HCT116 (cell line): ENCODE measurements around the gene INAFM1. TPM values are rescaled to one million over a fixed set of nuclear protein-coding genes. Genes with fewer than 3 reads are reported as not detected.

Source experiments
- ATAC-seq: fragments of 200-7000 bp; cut with Tn5 transposase; 2 replicates; pipeline ENCODE4 v1.9.1; 2020; ENCODE audit warnings: mild to moderate bottlenecking, moderate library complexity
- BruUV-seq: library from RNA; stranded (reverse); fragments of 400-500 nt; replicated peaks from 2 replicates; lab custom pipeline; 2021; lab: Mats Ljungman, UMichigan
- CTCF ChIA-PET: fragments of 300-600 bp; sonication (Branson Sonifier 250); formaldehyde crosslinking; loops from one replicate; lab custom pipeline; 2021; ENCODE audit warnings: antibody characterized with exemption; lab: Charles Lee
- POLR2A ChIA-PET: fragments of 300-600, 350-600 bp; sonication (Branson Sonifier 250); formaldehyde crosslinking; loops from one replicate; lab custom pipeline; 2021; ENCODE audit warnings: antibody characterized with exemption; lab: Charles Lee
- RAD21 ChIA-PET, 2 experiments: fragments of 300-600 bp; sonication (Branson Sonifier 250); formaldehyde crosslinking; loops; one replicate each; lab custom pipeline; 2023; ENCODE audit warnings: low total read pairs in 2 of 2; ENCODE audit not compliant: uncharacterized antibody in 2 of 2, unreplicated experiment in 2 of 2, low non-redundant PET in 1 of 2; lab: Charles Lee
- DNase-seq: peaks from one replicate; pipeline ENCODE4 v3.0.0-alpha.2; 2010; ENCODE audit warnings: low read depth, low spot score
- H2AFZ ChIP-seq: fragments of 200-600 bp; shearing (Covaris generic), sonication (generic); 2 replicates; pipeline ENCODE4 v1.6.1; 2017; ENCODE audit warnings: low read depth, mixed run types, mixed read lengths, antibody characterized with exemption, low read length; ENCODE audit not compliant: poor library complexity, severe bottlenecking
- H3K27ac ChIP-seq: 2 replicates; pipeline ENCODE4 v1.5.1; 2012; ENCODE audit warnings: low read depth, low read length
- H3K27me3 ChIP-seq: fragments of 200-600 bp; sonication (generic); 2 replicates; pipeline ENCODE4 v1.6.1; 2016; ENCODE audit warnings: mixed run types, low read length, mixed read lengths; ENCODE audit not compliant: insufficient read depth
- H3K36me3 ChIP-seq, 2 experiments: fragments of 200-500 bp in 1 of 2; fragments of 200-600 bp in 1 of 2; sonication (Bioruptor generic) in 1 of 2; sonication (generic) in 1 of 2; 2 replicates each; pipeline versions ENCODE4 v1.5.1 to v1.6.1; 2014 to 2016; ENCODE audit warnings: low read length in 2 of 2, inconsistent platforms in 1 of 2, mixed read lengths in 1 of 2, mixed run types in 1 of 2; ENCODE audit not compliant: insufficient read depth in 2 of 2, control insufficient read depth in 1 of 2
- H3K4me1 ChIP-seq, 2 experiments: fragments of 200-600 bp in 1 of 2; sonication (generic) in 1 of 2; 2 replicates each; pipeline versions ENCODE4 v1.5.1 to v1.6.1; 2012 to 2017; ENCODE audit warnings: low read length in 2 of 2, inconsistent platforms in 1 of 2, mild to moderate bottlenecking in 1 of 2, mixed read lengths in 1 of 2, mixed run types in 1 of 2, moderate library complexity in 1 of 2; ENCODE audit not compliant: insufficient read depth in 2 of 2, control insufficient read depth in 1 of 2
- H3K4me2 ChIP-seq: fragments of 200-600 bp; sonication (generic); 2 replicates; pipeline ENCODE4 v1.6.1; 2017; ENCODE audit warnings: mixed run types, low read length, mixed read lengths
- H3K4me3 ChIP-seq, 2 experiments: fragments of 200-600 bp in 1 of 2; sonication (generic) in 1 of 2; replicated peaks in 1 of 2; 2 replicates each; pipeline ENCODE4 v1.5.1; 2011 to 2016; ENCODE audit warnings: low read length in 2 of 2, control low read depth in 1 of 2, low read depth in 1 of 2, mild to moderate bottlenecking in 1 of 2, mixed read lengths in 1 of 2, mixed run types in 1 of 2
- H3K79me2 ChIP-seq: fragments of 200-600 bp; sonication (generic); 2 replicates; pipeline ENCODE4 v1.6.1; 2017; ENCODE audit warnings: mild to moderate bottlenecking, mixed run types, low read length, moderate library complexity, mixed read lengths; ENCODE audit not compliant: insufficient read depth
- H3K9ac ChIP-seq: fragments of 200-600 bp; sonication (generic); 2 replicates; pipeline ENCODE4 v1.6.1; 2016; ENCODE audit warnings: low read length, mixed read lengths
- H3K9me2 ChIP-seq: fragments of 200-600 bp; sonication (generic), shearing (Covaris generic); 2 replicates; pipeline ENCODE4 v1.6.1; 2017; ENCODE audit warnings: mixed run types, mild to moderate bottlenecking, moderate library complexity; ENCODE audit not compliant: insufficient read depth
- H3K9me3 ChIP-seq, 2 experiments: fragments of 200-500 bp in 1 of 2; fragments of 200-600 bp in 1 of 2; sonication (Bioruptor generic) in 1 of 2; sonication (generic) in 1 of 2; 2 replicates each; pipeline ENCODE4 v1.6.1; 2014 to 2017; ENCODE audit warnings: low read length in 2 of 2, mixed read lengths in 2 of 2, inconsistent platforms in 1 of 2, low read depth in 1 of 2, mild to moderate bottlenecking in 1 of 2, mixed run types in 1 of 2, moderate library complexity in 1 of 2; ENCODE audit not compliant: control insufficient read depth in 1 of 2, insufficient read depth in 1 of 2
- H4K20me1 ChIP-seq: fragments of 200-600 bp; sonication (generic), shearing (Covaris generic); 2 replicates; pipeline ENCODE4 v1.6.1; 2017; ENCODE audit warnings: mixed run types, mild to moderate bottlenecking, moderate library complexity; ENCODE audit not compliant: insufficient read depth
- ELF1 ChIP-seq: IDR thresholded peaks from 2 replicates; pipeline ENCODE4 v1.6.1; 2012; ENCODE audit warnings: low read depth, borderline replicate concordance
- EZH2phosphoT487 ChIP-seq: fragments of 200-600 bp; IDR thresholded peaks from 2 replicates; pipeline ENCODE4 v1.6.1; 2018; ENCODE audit warnings: antibody characterized with exemption, borderline replicate concordance
- FOSL1 ChIP-seq: IDR thresholded peaks from 2 replicates; pipeline ENCODE4 v1.6.1; 2012; ENCODE audit warnings: low read depth
- POLR2AphosphoS5 ChIP-seq: IDR thresholded peaks from 2 replicates; pipeline ENCODE4 v1.6.1; 2011; ENCODE audit warnings: mild to moderate bottlenecking, low read depth, low read length, moderate library complexity
- RAD21 ChIP-seq: IDR thresholded peaks from 2 replicates; pipeline ENCODE4 v1.6.1; 2012; ENCODE audit warnings: low read depth, mild to moderate bottlenecking
- SIN3A ChIP-seq: IDR thresholded peaks from 2 replicates; pipeline ENCODE4 v1.6.1; 2012; ENCODE audit warnings: low read depth
- SRF ChIP-seq: IDR thresholded peaks from 2 replicates; pipeline ENCODE4 v1.6.1; 2012; ENCODE audit warnings: low read depth
- TCF7L2 ChIP-seq: IDR thresholded peaks from 2 replicates; pipeline ENCODE4 v1.7.0; 2011; ENCODE audit warnings: borderline replicate concordance, inconsistent platforms; ENCODE audit not compliant: insufficient read depth, insufficient read length; ENCODE audit errors: extremely low read depth
- YY1 ChIP-seq: IDR thresholded peaks from 2 replicates; pipeline ENCODE4 v1.6.1; 2011; ENCODE audit warnings: low read length, low read depth, moderate library complexity, mild to moderate bottlenecking; ENCODE audit not compliant: insufficient replicate concordance; ENCODE audit errors: extremely low read depth
- ZNF274 ChIP-seq: fragments of 200-500 bp; sonication (Bioruptor generic); IDR thresholded peaks from 2 replicates; pipeline ENCODE4 v1.6.1; 2014; ENCODE audit warnings: mild to moderate bottlenecking, low read depth, low read length, inconsistent platforms
- intact Hi-C: fragments of 100-400 bp; cut with micrococcal nuclease; formaldehyde crosslinking; loops from 2 replicates; pipeline ENCODE4 v1.10.0; 2022
- total RNA-seq: library from RNA; stranded (reverse); gene quantifications from one replicate; pipeline ENCODE4 v1.2.1, GENCODE V29; 2021; ENCODE audit not compliant: unreplicated experiment
- TF ChIP-seq, protein P1 (sequence below): IDR thresholded peaks from 2 replicates; pipeline ENCODE4 v1.6.1; 2012; ENCODE audit warnings: low read depth

Gene INAFM1
- total RNA-seq, 1 experiment from 2014 or later = 22.9 TPM

DNA sequence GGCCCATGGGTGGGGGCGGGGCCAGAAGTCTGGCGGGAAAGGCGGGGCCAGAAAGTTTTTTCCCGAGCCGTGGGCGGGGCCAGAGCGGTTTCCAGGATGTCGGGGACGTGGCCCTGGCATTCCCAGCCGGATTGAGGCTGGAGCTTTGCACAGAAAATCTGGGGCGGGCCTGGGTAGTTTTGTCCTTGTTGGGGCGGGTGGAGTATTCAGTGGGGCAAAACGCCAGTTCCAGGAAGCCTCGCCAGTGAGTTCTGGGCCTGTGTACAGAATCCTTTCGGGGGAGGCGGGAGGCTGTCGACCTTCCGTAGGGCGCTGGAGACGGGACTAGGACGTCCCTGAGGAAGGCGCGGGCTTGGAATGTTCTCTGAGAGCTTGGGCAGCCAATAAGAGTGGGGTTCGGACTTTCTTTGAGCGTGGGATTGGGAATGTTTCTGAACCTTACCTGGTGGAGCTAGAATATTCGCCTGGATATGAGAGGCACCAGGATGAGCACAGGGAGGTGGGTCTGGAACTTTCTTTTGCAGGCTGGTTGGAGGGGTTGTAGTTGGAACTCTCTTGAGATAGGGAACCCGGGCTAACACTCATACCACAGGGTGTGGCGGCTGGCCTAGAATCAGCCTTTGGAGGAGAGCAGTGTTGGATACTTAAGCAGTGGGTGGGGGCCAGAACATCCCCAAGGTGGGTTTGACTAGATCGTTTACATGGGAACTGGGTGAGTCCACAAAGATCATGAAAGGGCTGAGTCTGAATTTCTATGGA is 17.1 kb upstream of the INAFM1 start:
- Histone ChIP-seq H3K9me2 (no peaks in the 10 kb centered on the region), H3K27ac (peak overlapping the region; percentile 69), H3K79me2 (peaks cover 27% of the 10 kb centered on the region), H3K27me3 (no peaks in the 10 kb centered on the region), H3K9ac (peak overlapping the region; percentile 76), H3K4me2 (peak overlapping the region; percentile 90), H3K4me3 (peak overlapping the region; percentile 77 to 90), H4K20me1 (no peaks in the 10 kb centered on the region), H2AFZ (no peak overlapping the region), H3K36me3 (peaks cover 19 to 32% of the 10 kb centered on the region in 2 experiments; a peak in 3 of 4 replicates), H3K4me1 (peaks cover 25 to 34% of the 10 kb centered on the region in 2 experiments), H3K9me3 (no peaks in the 10 kb centered on the region)
- TSS peak; percentile 79 for BruUV-seq
- CTCF ChIA-PET = interaction anchor here (1.6 to 2.0 kb wide), 3 partner anchors 13 to 170 kb away, joined by 6 to 16 read pairs (median 10); no protein-coding TSS in a partner anchor
- intact Hi-C loops = loop anchor here (1.0 to 5.0 kb wide), 2 partner anchors 16 to 220 kb away; no protein-coding TSS in a partner anchor
- TF ChIP-seq POLR2AphosphoS5 (peak; percentile 78), SRF (no peak)
- DNase-seq (no peak), ATAC-seq (peak; percentile 30)
- RAD21 ChIA-PET = interaction anchor here (1.0 to 1.4 kb wide), 2 partner anchors 13 to 14 kb away, joined by 4 to 5 read pairs; no protein-coding TSS in a partner anchor
- POLR2A ChIA-PET = interaction anchor here (0.9 to 2.9 kb wide), 5 partner anchors 13 to 189 kb away, joined by 4 to 28 read pairs (median 23); partner anchors contain the start of gene INAFM1

DNA sequence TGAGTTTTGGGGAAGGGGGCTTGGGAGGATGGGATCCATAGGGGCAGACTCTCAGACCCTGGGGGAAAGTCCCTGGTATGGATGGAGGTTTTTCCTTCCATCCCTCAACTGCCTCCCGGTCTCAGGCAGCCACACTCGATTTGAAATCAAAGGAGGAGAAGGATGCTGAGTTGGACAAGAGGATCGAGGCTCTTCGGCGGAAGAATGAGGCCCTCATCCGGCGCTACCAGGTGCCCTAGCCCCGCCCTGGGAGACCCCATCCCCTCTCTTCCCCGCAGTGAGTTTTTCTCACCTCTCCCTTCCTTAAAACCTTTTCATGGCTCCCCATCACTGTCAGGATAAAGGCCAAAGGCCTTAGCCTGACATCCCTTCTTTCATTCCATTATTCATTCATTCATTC is 16.3 kb upstream of the INAFM1 start:
- H3K27ac ChIP-seq = peak overlapping the region; percentile 69
- no peaks in the 10 kb centered on the region for H4K20me1 ChIP-seq
- H3K79me2 ChIP-seq = peaks cover 27% of the 10 kb centered on the region
- H2AFZ ChIP-seq = no peak overlapping the region
- BruUV-seq = no TSS peak
- peak overlapping the region; percentile 77 to 90 for H3K4me3 ChIP-seq
- no peaks in the 10 kb centered on the region for H3K9me3 ChIP-seq
- H3K27me3 ChIP-seq = no peaks in the 10 kb centered on the region
- ChIA-PET CTCF (no interaction called here), POLR2A (no interaction called here), RAD21 (no interaction called here)
- H3K4me1 ChIP-seq = peaks cover 17 to 26% of the 10 kb centered on the region in 2 experiments
- DNase-seq (no peak), ATAC-seq (no peak)
- H3K4me2 ChIP-seq = peak overlapping the region; percentile 90
- intact Hi-C loops = loop anchor here (5.0 kb wide), 1 partner anchor 221 kb away; no protein-coding TSS in a partner anchor
- peak overlapping the region; percentile 76 for H3K9ac ChIP-seq
- TF ChIP-seq POLR2AphosphoS5 (no peak), ZNF274 (no peak), SIN3A (no peak), EZH2phosphoT487 (no peak), RAD21 (no peak), FOSL1 (no peak), TCF7L2 (no peak), ELF1 (no peak), SRF (no peak), YY1 (no peak)
- TF ChIP-seq, protein P1, sequence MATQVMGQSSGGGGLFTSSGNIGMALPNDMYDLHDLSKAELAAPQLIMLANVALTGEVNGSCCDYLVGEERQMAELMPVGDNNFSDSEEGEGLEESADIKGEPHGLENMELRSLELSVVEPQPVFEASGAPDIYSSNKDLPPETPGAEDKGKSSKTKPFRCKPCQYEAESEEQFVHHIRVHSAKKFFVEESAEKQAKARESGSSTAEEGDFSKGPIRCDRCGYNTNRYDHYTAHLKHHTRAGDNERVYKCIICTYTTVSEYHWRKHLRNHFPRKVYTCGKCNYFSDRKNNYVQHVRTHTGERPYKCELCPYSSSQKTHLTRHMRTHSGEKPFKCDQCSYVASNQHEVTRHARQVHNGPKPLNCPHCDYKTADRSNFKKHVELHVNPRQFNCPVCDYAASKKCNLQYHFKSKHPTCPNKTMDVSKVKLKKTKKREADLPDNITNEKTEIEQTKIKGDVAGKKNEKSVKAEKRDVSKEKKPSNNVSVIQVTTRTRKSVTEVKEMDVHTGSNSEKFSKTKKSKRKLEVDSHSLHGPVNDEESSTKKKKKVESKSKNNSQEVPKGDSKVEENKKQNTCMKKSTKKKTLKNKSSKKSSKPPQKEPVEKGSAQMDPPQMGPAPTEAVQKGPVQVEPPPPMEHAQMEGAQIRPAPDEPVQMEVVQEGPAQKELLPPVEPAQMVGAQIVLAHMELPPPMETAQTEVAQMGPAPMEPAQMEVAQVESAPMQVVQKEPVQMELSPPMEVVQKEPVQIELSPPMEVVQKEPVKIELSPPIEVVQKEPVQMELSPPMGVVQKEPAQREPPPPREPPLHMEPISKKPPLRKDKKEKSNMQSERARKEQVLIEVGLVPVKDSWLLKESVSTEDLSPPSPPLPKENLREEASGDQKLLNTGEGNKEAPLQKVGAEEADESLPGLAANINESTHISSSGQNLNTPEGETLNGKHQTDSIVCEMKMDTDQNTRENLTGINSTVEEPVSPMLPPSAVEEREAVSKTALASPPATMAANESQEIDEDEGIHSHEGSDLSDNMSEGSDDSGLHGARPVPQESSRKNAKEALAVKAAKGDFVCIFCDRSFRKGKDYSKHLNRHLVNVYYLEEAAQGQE = no peak
- TF ChIP-seq, all 23 proteins: peak for 0
- Histone ChIP-seq H3K36me3 (peaks cover 19 to 38% of the 10 kb centered on the region in 2 experiments; a peak in 3 of 4 replicates), H3K9me2 (no peaks in the 10 kb centered on the region)
